Liver (tissue), 3 donors: ENCODE measurements around the gene PILRB.

Source experiments
- EGR1 ChIP-seq, 2 donors: IDR thresholded peaks; 2 replicates each; pipeline ENCODE4 v1.6.1; 2016 to 2018; ENCODE audit warnings: antibody characterized with exemption in 2 of 2, low read depth in 2 of 2
- FOXA1 ChIP-seq: IDR thresholded peaks from 2 replicates; pipeline ENCODE4 v1.6.1; 2016; ENCODE audit warnings: antibody characterized with exemption
- JUND ChIP-seq, 2 donors: IDR thresholded peaks; 2 replicates each; pipeline ENCODE4 v1.6.1; 2016; ENCODE audit warnings: antibody characterized with exemption in 2 of 2
- SP1 ChIP-seq: IDR thresholded peaks from 2 replicates; pipeline ENCODE4 v1.6.1; 2018; ENCODE audit warnings: antibody characterized with exemption, mild to moderate bottlenecking
- TAF1 ChIP-seq: conservative IDR thresholded peaks from 2 replicates; pipeline ENCODE4 v1.6.1; 2016; ENCODE audit warnings: antibody characterized with exemption, mild to moderate bottlenecking
- YY1 ChIP-seq: IDR thresholded peaks from 2 replicates; pipeline ENCODE4 v1.6.1; 2016; ENCODE audit warnings: antibody characterized with exemption, mild to moderate bottlenecking
- TF ChIP-seq, protein P1 (sequence below): fragments of 150-350 bp; IDR thresholded peaks from 2 replicates; pipeline ENCODE4 v1.5.1; 2017; ENCODE audit warnings: improper control_type of control experiment, low read depth, low read length; ENCODE audit not compliant: missing input control
- TF ChIP-seq, protein P2 (sequence below): IDR thresholded peaks from 2 replicates; pipeline ENCODE4 v1.6.1; 2016; ENCODE audit warnings: antibody characterized with exemption
- TF ChIP-seq, protein P3 (sequence below): IDR thresholded peaks from 2 replicates; pipeline ENCODE4 v1.6.1; 2016; ENCODE audit warnings: antibody characterized with exemption, mild to moderate bottlenecking
- donor health status: healthy.
- donor health status: healthy.

DNA sequence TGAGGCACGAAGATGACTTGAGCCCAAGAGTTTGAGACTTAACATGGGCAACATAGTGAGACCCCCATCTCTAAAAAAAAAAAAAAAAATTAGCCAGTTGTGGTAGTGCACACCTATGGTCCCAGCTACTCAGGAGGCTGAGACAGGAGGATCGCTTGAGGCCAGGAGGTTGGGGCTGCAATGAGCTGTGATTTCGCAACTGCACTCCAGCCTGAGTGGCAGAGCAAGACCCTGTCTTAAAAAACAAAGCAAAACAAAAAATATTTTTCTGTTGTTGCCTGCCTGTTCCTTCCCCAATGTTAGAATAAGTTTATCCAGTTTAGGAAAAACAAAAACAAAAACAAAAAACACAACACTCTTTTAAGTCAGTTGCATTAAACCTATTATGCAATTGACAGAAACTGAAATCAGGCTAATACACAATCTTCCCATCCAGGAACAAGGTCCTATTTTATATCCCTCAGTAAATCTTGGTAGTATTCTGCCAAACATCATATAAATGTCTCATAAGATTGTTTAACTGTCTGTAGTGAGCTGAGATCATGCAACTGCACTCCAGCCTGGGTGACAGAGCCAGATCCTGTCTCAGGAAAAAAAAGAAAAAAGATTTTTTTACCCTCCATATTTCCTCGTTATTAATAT lies 20.3 kb downstream of the PILRB start:
- TF ChIP-seq, protein P1, sequence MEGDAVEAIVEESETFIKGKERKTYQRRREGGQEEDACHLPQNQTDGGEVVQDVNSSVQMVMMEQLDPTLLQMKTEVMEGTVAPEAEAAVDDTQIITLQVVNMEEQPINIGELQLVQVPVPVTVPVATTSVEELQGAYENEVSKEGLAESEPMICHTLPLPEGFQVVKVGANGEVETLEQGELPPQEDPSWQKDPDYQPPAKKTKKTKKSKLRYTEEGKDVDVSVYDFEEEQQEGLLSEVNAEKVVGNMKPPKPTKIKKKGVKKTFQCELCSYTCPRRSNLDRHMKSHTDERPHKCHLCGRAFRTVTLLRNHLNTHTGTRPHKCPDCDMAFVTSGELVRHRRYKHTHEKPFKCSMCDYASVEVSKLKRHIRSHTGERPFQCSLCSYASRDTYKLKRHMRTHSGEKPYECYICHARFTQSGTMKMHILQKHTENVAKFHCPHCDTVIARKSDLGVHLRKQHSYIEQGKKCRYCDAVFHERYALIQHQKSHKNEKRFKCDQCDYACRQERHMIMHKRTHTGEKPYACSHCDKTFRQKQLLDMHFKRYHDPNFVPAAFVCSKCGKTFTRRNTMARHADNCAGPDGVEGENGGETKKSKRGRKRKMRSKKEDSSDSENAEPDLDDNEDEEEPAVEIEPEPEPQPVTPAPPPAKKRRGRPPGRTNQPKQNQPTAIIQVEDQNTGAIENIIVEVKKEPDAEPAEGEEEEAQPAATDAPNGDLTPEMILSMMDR = no peak
- TF ChIP-seq YY1 (no peak), EGR1 (IDR thresholded peaks at IDR 0.05; ENCODE audit: low read depth in 2 of 2) (no peak), SP1 (no peak), TAF1 (no peak), FOXA1 (no peak), JUND (IDR thresholded peaks at IDR 0.05) (no peak)
- TF ChIP-seq, protein P2, sequence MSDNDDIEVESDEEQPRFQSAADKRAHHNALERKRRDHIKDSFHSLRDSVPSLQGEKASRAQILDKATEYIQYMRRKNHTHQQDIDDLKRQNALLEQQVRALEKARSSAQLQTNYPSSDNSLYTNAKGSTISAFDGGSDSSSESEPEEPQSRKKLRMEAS = no peak
- TF ChIP-seq, protein P3, sequence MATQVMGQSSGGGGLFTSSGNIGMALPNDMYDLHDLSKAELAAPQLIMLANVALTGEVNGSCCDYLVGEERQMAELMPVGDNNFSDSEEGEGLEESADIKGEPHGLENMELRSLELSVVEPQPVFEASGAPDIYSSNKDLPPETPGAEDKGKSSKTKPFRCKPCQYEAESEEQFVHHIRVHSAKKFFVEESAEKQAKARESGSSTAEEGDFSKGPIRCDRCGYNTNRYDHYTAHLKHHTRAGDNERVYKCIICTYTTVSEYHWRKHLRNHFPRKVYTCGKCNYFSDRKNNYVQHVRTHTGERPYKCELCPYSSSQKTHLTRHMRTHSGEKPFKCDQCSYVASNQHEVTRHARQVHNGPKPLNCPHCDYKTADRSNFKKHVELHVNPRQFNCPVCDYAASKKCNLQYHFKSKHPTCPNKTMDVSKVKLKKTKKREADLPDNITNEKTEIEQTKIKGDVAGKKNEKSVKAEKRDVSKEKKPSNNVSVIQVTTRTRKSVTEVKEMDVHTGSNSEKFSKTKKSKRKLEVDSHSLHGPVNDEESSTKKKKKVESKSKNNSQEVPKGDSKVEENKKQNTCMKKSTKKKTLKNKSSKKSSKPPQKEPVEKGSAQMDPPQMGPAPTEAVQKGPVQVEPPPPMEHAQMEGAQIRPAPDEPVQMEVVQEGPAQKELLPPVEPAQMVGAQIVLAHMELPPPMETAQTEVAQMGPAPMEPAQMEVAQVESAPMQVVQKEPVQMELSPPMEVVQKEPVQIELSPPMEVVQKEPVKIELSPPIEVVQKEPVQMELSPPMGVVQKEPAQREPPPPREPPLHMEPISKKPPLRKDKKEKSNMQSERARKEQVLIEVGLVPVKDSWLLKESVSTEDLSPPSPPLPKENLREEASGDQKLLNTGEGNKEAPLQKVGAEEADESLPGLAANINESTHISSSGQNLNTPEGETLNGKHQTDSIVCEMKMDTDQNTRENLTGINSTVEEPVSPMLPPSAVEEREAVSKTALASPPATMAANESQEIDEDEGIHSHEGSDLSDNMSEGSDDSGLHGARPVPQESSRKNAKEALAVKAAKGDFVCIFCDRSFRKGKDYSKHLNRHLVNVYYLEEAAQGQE = no peak
